ENCODE data around the gene IRF2BP1.
"Not testable (repeated sequence)": the region's sequence is repeated elsewhere in the genome, so short reads cannot be mapped to it uniquely, and the experiment has no call there.

IRF2BP1 gene

DNA sequence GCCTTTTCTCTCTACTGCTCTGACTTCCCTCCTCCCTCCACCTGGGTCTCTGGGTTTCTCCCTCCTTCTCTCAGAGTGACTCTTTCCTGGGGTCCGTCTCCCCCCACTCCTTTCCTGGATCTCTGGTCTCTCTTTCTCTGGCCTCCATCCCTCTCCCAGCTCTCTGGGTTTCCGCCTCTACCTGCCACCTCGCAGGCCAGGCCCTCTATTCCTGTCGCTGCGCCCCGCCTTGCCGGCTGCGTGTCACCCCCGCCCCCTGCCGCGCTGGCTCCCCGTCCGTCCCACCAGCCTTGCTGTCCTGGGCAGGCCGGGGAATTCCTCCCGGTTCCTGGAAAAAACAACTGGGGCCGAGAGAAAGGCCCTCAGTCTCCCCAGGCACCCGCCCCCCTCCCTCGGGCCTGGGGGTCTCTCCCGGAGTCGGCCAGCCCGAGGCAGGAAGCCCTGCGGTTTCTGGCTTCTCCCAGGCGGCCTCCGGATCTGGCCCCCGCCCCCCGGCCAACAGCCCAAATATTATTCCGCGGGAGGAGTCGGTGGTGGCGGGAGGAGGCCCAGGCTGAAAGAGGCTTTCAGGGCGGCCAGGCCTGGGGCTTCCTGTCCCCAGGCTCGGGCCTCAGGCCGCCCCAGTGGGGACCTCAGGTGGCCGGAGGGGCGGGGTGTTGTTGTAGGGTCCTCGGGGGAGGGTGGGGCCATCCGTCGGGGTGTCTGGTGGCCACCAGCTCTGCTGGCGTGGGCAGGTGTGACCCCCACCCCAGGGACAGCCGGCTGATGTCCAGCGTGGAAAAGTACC is 9.3 kb downstream of the IRF2BP1 start:
- no peak for TF ChIP-seq ZFX (IDR thresholded peaks at IDR 0.05; ENCODE audit: borderline replicate concordance)
- TF ChIP-seq, protein P1, sequence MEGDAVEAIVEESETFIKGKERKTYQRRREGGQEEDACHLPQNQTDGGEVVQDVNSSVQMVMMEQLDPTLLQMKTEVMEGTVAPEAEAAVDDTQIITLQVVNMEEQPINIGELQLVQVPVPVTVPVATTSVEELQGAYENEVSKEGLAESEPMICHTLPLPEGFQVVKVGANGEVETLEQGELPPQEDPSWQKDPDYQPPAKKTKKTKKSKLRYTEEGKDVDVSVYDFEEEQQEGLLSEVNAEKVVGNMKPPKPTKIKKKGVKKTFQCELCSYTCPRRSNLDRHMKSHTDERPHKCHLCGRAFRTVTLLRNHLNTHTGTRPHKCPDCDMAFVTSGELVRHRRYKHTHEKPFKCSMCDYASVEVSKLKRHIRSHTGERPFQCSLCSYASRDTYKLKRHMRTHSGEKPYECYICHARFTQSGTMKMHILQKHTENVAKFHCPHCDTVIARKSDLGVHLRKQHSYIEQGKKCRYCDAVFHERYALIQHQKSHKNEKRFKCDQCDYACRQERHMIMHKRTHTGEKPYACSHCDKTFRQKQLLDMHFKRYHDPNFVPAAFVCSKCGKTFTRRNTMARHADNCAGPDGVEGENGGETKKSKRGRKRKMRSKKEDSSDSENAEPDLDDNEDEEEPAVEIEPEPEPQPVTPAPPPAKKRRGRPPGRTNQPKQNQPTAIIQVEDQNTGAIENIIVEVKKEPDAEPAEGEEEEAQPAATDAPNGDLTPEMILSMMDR (IDR thresholded peaks at IDR 0.05), result no peak
- no peak overlapping the region for H3K27ac ChIP-seq

DNA sequence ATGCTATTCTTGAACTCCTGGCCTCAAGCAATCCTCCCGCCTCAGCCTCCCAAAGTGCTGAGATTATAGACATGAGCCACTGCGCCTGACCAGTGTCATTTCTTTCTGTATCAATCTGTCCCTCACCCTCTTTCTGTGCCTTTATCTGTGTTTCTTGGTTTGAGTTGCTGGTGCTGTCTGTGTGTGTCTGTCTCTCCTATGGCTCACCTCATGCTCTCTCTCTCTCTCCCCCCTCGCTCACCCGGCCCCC is 9.9 kb downstream of the IRF2BP1 start:
- H3K27ac ChIP-seq, result no peak overlapping the region

DNA sequence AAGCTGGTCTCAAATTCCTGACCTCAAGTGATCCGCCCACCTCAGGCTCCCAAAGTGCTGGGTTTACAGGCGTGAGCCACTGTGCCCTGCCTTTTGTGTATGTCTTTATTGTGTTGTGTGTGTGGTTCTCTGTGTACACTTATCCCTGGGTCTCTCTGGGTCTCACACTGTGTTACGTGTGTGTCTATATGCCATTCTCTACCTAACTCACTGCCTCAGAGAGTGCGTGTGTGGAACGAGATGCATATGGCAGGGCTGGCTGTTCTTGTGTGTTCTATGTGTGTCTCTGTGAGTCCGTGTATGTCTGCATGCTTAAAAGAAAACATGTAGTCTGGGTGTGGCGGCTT is 11.3 kb downstream of the IRF2BP1 start:
- TF ChIP-seq, protein P1 (IDR thresholded peaks at IDR 0.05), result no peak
- no peak for TF ChIP-seq ZFX (IDR thresholded peaks at IDR 0.05; ENCODE audit: borderline replicate concordance)
- H3K27ac ChIP-seq, result no peak overlapping the region

More for the DNA sequence above, 9.9 kb downstream of the IRF2BP1 start:
- TF ChIP-seq, protein P1 (IDR thresholded peaks at IDR 0.05), result no peak
- TF ChIP-seq ZFX (IDR thresholded peaks at IDR 0.05; ENCODE audit: borderline replicate concordance), result no peak

DNA sequence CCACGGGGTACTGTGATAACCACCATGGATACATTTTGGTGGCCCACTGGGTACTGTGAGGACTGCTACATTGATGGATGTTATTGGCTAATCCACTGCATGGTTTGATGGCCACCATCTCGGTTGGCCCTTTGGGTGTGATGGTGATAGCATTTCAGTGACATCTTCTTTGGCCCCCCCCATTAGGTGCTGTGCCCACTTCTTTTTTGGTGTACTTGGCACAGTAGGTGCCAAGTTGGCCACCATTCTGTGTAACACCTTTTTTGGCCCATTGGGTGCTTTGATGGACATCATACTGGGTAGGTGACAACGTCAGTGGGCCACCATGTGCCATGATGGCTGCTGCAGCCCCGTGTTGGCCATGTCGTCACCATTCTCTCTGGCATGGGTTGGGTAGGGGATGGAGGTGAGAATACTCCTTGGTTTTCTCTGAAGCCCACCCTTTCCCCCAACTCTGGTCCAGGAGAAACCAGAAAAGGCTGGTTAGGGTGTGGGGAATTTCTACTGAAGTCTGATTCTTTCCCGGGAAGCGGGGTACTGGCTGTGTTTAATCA is 12.6 kb downstream of the IRF2BP1 start:
- no peak overlapping the region for H3K27ac ChIP-seq
- no peak for TF ChIP-seq ZFX (IDR thresholded peaks at IDR 0.05; ENCODE audit: borderline replicate concordance)
- TF ChIP-seq, protein P1 (IDR thresholded peaks at IDR 0.05), result no peak

DNA sequence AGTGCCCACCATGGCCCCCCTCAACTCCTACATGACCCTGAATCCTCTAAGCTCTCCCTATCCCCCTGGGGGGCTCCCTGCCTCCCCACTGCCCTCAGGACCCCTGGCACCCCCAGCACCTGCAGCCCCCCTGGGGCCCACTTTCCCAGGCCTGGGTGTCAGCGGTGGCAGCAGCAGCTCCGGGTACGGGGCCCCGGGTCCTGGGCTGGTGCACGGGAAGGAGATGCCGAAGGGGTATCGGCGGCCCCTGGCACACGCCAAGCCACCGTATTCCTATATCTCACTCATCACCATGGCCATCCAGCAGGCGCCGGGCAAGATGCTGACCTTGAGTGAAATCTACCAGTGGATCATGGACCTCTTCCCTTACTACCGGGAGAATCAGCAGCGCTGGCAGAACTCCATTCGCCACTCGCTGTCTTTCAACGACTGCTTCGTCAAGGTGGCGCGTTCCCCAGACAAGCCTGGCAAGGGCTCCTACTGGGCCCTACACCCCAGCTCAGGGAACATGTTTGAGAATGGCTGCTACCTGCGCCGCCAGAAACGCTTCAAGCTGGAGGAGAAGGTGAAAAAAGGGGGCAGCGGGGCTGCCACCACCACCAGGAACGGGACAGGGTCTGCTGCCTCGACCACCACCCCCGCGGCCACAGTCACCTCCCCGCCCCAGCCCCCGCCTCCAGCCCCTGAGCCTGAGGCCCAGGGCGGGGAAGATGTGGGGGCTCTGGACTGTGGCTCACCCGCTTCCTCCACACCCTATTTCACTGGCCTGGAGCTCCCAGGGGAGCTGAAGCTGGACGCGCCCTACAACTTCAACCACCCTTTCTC is 13.6 kb downstream of the IRF2BP1 start:
- no peak overlapping the region for H3K27ac ChIP-seq
- TF ChIP-seq, protein P1 (IDR thresholded peaks at IDR 0.05), result no peak
- no peak for TF ChIP-seq ZFX (IDR thresholded peaks at IDR 0.05; ENCODE audit: borderline replicate concordance)

DNA sequence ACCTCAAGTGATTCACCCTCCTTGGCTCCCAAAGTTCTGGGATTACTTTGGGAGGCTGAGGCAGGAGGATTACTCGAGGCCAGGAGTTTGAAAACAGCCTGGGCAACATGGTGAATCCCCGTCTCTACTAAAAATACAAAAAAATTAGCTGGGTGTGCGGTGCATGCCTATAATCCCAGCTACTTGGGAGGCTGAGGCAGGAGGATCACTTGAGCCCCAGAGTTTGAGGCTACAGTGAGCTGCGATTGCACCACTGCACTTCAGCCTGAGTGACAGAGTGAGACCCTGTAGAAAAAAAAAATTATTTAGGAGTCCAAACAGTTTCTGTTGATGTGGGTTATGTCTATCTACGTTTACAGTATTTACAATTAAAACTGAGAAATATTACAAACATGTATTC is 15.1 kb downstream of the IRF2BP1 start:
- H3K27ac ChIP-seq, result no peak overlapping the region

DNA sequence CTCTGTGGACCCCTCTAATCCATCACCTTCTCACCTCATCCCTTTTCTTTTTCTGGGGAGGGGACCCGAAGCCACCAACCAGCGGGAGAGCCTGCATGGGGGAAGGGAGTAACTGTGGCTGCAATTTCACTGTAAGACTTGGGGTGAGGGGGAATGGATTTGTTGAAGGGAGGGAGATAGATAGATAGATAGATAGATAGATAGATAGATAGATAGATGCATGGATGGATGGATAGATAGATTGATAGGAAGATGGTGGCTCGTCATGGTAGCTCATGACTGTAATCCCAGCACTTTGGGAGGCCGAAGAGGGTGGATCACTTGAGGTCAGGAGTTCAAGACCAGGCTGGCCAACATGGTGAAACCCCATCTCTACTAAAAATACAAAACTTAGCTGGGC is 18.7 kb downstream of the IRF2BP1 start:
- not testable (repeated sequence) for H3K27ac ChIP-seq

More for the DNA sequence above, 15.1 kb downstream of the IRF2BP1 start:
- TF ChIP-seq ZFX (IDR thresholded peaks at IDR 0.05; ENCODE audit: borderline replicate concordance), result no peak
- TF ChIP-seq, protein P1 (IDR thresholded peaks at IDR 0.05), result no peak
